Ovary (tissue), 3 donors: ENCODE measurements around the gene TMEM167A.

Experiments
- POLR2A ChIP-seq: fragments of 450-650 bp; IDR thresholded peaks from one replicate; pipeline ENCODE4 v1.6.1; 2017; ENCODE audit warnings: antibody characterized with exemption, mild to moderate bottlenecking, moderate library complexity
- TF ChIP-seq, protein P1 (sequence below), 3 donors: fragments of 450-650 bp in 2 of 3; fragments of 200-600 bp in 1 of 3; IDR thresholded peaks; one replicate each; pipeline versions ENCODE4 v1.5.1 to v1.8.0; 2016 to 2022; ENCODE audit warnings: antibody characterized with exemption in 3 of 3, mild to moderate bottlenecking in 1 of 3
- donor health status: DM: no; HTN: no; CAD: no.

DNA sequence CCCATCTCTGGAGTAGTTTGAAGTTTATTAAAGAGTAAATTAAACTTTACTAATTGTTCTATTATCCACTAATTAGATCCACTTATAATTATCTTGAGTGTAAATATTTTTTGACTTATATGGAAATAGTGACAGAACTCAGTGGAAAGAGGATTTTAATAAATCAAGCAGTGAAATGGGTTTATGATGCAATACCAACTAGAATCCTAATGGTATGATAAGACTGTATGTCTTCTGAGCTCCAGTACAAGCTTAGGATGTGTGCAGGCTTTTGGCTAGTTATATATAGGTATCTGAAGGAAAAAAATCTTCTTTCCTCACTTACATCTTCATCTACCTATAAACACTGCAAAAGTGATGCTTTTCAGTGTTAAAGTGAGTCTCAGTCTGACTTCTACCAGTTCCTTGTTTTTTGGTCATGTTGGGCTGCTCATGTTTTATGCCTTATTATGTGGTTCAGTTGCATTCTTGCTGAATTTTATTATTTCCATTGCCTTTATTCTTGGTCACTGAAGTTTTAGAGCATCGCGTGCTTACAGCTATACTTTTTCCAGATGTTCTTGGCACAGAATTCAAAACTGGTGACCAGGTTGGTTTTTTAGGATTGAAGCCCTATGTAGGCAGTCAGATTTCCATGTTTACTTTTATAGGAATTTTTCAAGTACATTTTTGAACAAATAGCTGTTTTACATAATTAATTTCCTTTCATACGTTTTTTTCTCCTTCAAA, 30.7 kb upstream of the TMEM167A start:
- no peak for TF ChIP-seq POLR2A
- TF ChIP-seq, protein P1, sequence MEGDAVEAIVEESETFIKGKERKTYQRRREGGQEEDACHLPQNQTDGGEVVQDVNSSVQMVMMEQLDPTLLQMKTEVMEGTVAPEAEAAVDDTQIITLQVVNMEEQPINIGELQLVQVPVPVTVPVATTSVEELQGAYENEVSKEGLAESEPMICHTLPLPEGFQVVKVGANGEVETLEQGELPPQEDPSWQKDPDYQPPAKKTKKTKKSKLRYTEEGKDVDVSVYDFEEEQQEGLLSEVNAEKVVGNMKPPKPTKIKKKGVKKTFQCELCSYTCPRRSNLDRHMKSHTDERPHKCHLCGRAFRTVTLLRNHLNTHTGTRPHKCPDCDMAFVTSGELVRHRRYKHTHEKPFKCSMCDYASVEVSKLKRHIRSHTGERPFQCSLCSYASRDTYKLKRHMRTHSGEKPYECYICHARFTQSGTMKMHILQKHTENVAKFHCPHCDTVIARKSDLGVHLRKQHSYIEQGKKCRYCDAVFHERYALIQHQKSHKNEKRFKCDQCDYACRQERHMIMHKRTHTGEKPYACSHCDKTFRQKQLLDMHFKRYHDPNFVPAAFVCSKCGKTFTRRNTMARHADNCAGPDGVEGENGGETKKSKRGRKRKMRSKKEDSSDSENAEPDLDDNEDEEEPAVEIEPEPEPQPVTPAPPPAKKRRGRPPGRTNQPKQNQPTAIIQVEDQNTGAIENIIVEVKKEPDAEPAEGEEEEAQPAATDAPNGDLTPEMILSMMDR (IDR thresholded peaks at IDR 0.05) = no peak
